LNCaP clone FGC (cell line): Measurements from ENCODE around the gene PIGL.

Source experiments
- DNase-seq: peaks from one replicate; pipeline ENCODE4 v3.0.0-alpha.2; 2011; ENCODE audit warnings: low read depth
- H3K4me3 ChIP-seq: 2 replicates; pipeline ENCODE4 v1.5.1; 2011; ENCODE audit warnings: mild to moderate bottlenecking, low read depth, low read length, control low read depth
- CTCF ChIP-seq: IDR thresholded peaks from 2 replicates; pipeline ENCODE4 v1.5.1; 2012; ENCODE audit warnings: mild to moderate bottlenecking; ENCODE audit not compliant: control insufficient read depth, insufficient read depth; ENCODE audit errors: extremely low read depth

The PIGL gene

GRCh38 chr17:16262201-16262600 is 45.2 kb downstream of the PIGL start:
- no peak overlapping the region for H3K4me3 ChIP-seq
- TF ChIP-seq CTCF: no peak
- DNase-seq: no peak

- H3K4me3 ChIP-seq: no peak overlapping the region
- no peak for DNase-seq
- TF ChIP-seq CTCF: no peak
Observed at GRCh38 chr17:16267174-16267573, 50.2 kb downstream of the PIGL start.

- no peak for DNase-seq
- no peak overlapping the region for H3K4me3 ChIP-seq
- no peak for TF ChIP-seq CTCF
Observed at GRCh38 chr17:16269658-16270057, 52.6 kb downstream of the PIGL start.

- DNase-seq: no peak
- no peak overlapping the region for H3K4me3 ChIP-seq
- no peak for TF ChIP-seq CTCF
Observed at GRCh38 chr17:16272111-16272840, 55.3 kb downstream of the PIGL start.

GRCh38 chr17:16273499-16273898 is 56.5 kb downstream of the PIGL start:
- DNase-seq: no peak
- H3K4me3 ChIP-seq: no peak overlapping the region
- no peak for TF ChIP-seq CTCF

GRCh38 chr17:16273929-16274339 is 56.9 kb downstream of the PIGL start:
- no peak for TF ChIP-seq CTCF
- DNase-seq: no peak
- no peak overlapping the region for H3K4me3 ChIP-seq

- DNase-seq: no peak
- no peak for TF ChIP-seq CTCF
- H3K4me3 ChIP-seq: no peak overlapping the region
Observed at GRCh38 chr17:16275024-16275423, 58.0 kb downstream of the PIGL start.
